ENCODE measurements around the gene ACVR1. TPM values are rescaled to one million over a fixed set of nuclear protein-coding genes. Genes with fewer than 3 reads are reported as not detected.

Gene ACVR1
- total and polyA plus RNA-seq, 9 of the 15 experiments (the other 6 are each of a cell fraction or from before 2014, with no cell fraction given) = 3.8 to 14.3 (median 6.9) TPM

- no peak for TF ChIP-seq ZNF449 (CRISPR knock-in tag; IDR thresholded peaks at IDR 0.05)
- TF ChIP-seq IFI16 (CRISPR knock-in tag; IDR thresholded peaks at IDR 0.05) = no peak
- TF ChIP-seq CHD4 (IDR thresholded peaks at IDR 0.05; ENCODE audit: insufficient read depth, insufficient replicate concordance, low read depth, low read length, poor library complexity, severe bottlenecking) = no peak
- TF ChIP-seq ID3 (CRISPR knock-in tag; IDR thresholded peaks at IDR 0.05) = no peak
- peak; percentile 62; the same call in 1 of the 2 replicates for TF ChIP-seq ID3 (tag; IDR thresholded peaks at IDR 0.05)
- no peak for TF ChIP-seq GATA2 (CRISPR knock-in tag; IDR thresholded peaks at IDR 0.05)
- TF ChIP-seq CBX8 (IDR thresholded peaks at IDR 0.05; ENCODE audit: borderline replicate concordance, extremely low read depth, low read depth, low read length, poor library complexity, severe bottlenecking) = no peak
- TF ChIP-seq DMBX1 (CRISPR knock-in tag; IDR thresholded peaks at IDR 0.05; ENCODE audit: borderline replicate concordance) = no peak
- no peak; the same call in 1 of the 2 replicates for TF ChIP-seq ARID3B (CRISPR knock-in tag; IDR thresholded peaks at IDR 0.05; ENCODE audit: borderline replicate concordance)
- TF ChIP-seq ZNF311 (CRISPR knock-in tag; IDR thresholded peaks at IDR 0.05) = no peak
- no peak for TF ChIP-seq FOXA1 (IDR thresholded peaks at IDR 0.05; ENCODE audit: borderline replicate concordance)
- TF ChIP-seq, protein P1, sequence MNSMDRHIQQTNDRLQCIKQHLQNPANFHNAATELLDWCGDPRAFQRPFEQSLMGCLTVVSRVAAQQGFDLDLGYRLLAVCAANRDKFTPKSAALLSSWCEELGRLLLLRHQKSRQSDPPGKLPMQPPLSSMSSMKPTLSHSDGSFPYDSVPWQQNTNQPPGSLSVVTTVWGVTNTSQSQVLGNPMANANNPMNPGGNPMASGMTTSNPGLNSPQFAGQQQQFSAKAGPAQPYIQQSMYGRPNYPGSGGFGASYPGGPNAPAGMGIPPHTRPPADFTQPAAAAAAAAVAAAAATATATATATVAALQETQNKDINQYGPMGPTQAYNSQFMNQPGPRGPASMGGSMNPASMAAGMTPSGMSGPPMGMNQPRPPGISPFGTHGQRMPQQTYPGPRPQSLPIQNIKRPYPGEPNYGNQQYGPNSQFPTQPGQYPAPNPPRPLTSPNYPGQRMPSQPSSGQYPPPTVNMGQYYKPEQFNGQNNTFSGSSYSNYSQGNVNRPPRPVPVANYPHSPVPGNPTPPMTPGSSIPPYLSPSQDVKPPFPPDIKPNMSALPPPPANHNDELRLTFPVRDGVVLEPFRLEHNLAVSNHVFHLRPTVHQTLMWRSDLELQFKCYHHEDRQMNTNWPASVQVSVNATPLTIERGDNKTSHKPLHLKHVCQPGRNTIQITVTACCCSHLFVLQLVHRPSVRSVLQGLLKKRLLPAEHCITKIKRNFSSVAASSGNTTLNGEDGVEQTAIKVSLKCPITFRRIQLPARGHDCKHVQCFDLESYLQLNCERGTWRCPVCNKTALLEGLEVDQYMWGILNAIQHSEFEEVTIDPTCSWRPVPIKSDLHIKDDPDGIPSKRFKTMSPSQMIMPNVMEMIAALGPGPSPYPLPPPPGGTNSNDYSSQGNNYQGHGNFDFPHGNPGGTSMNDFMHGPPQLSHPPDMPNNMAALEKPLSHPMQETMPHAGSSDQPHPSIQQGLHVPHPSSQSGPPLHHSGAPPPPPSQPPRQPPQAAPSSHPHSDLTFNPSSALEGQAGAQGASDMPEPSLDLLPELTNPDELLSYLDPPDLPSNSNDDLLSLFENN (IDR thresholded peaks at IDR 0.05; ENCODE audit: low read depth in 2 of 2, low read length in 2 of 2) = 0 out of 4 replicates have a peak, but pooled peaks of 1 of the 2 experiments have one; percentile 48
- no peak for TF ChIP-seq RBM15 (IDR thresholded peaks at IDR 0.05; ENCODE audit: insufficient read depth, low read length)
- TF ChIP-seq KDM2B (CRISPR knock-in tag; IDR thresholded peaks at IDR 0.05) = 0 out of 2 replicates have a peak, but pooled peaks have one; percentile 14
- TF ChIP-seq DLX4 (CRISPR knock-in tag; IDR thresholded peaks at IDR 0.05) = no peak
- TF ChIP-seq ZNF77 (CRISPR knock-in tag; IDR thresholded peaks at IDR 0.05) = no peak
- no peak for TF ChIP-seq HNRNPH1 (optimal IDR thresholded peaks at IDR 0.05; ENCODE audit: low read depth, low read length)
- TF ChIP-seq COPS2 (conservative IDR thresholded peaks at IDR 0.05) = no peak
- TF ChIP-seq ZKSCAN1 (IDR thresholded peaks at IDR 0.05; ENCODE audit: low read depth, low read length) = 0 out of 2 replicates have a peak, but pooled peaks have one; percentile 33
- TF ChIP-seq MCM3 (IDR thresholded peaks at IDR 0.05) = no peak
Measured at GRCh38 chr2:157876066-157876785, at the start of gene ACVR1 (continued).

Measured in K562 (cell line).